HepG2 (cell line): ENCODE measurements around the gene METAP2.

Experiments
- CREB1 ChIP-seq, 2 experiments: fragments of 450-650 bp in 1 of 2; IDR thresholded peaks; 2 replicates each; pipeline ENCODE4 v1.6.1; 2016 to 2017; ENCODE audit warnings: control low read depth in 1 of 2, mild to moderate bottlenecking in 1 of 2, missing compliant biosample characterization in 1 of 2, missing genetic modification characterization in 1 of 2
- HNF4A ChIP-seq: sonication (generic); formaldehyde crosslinking; IDR thresholded peaks from 2 replicates; pipeline ENCODE4 v1.4.0; 2020; ENCODE audit warnings: missing genetic modification reagents
- HOXA7 ChIP-seq: sonication (generic); formaldehyde crosslinking; IDR thresholded peaks from 2 replicates; pipeline ENCODE4 v1.8.1; 2022; ENCODE audit warnings: mild to moderate bottlenecking, missing genetic modification reagents, moderate library complexity
- JUNB ChIP-seq: sonication (generic); formaldehyde crosslinking; IDR thresholded peaks from 2 replicates; pipeline ENCODE4 v1.8.0; 2022; ENCODE audit warnings: missing genetic modification reagents, mild to moderate bottlenecking, borderline replicate concordance
- MAFK ChIP-seq, 2 experiments: IDR thresholded peaks in 1 of 2; conservative IDR thresholded peaks in 1 of 2; 2 replicates each; pipeline ENCODE4 v1.6.1; 2011; ENCODE audit warnings: improper control_type of control experiment in 2 of 2, low read length in 2 of 2
- NFE2L1 ChIP-seq: sonication (generic); formaldehyde crosslinking; IDR thresholded peaks from 2 replicates; pipeline ENCODE4 v1.4.0; 2020; ENCODE audit warnings: missing genetic modification reagents, mild to moderate bottlenecking, borderline replicate concordance
- PAX8 ChIP-seq: sonication (generic); formaldehyde crosslinking; IDR thresholded peaks from 2 replicates; pipeline ENCODE4 v1.8.0; 2022; ENCODE audit warnings: mild to moderate bottlenecking, missing genetic modification reagents, borderline replicate concordance
- REPIN1 ChIP-seq: sonication (generic); formaldehyde crosslinking; IDR thresholded peaks from 2 replicates; pipeline ENCODE4 v1.8.0; 2022; ENCODE audit warnings: missing genetic modification reagents, low read depth, mild to moderate bottlenecking, borderline replicate concordance
- RNF2 ChIP-seq: fragments of 450-650 bp; conservative IDR thresholded peaks from 2 replicates; pipeline ENCODE4 v1.6.1; 2016; ENCODE audit warnings: low read depth
- TF ChIP-seq, protein P1 (sequence below), 2 experiments: sonication (generic) in 1 of 2; formaldehyde crosslinking in 1 of 2; IDR thresholded peaks; 2 replicates each; pipeline versions ENCODE4 v1.5.1 to v1.6.1; 2011 to 2020; ENCODE audit warnings: borderline replicate concordance in 1 of 2, low read depth in 1 of 2, low read length in 1 of 2, mild to moderate bottlenecking in 1 of 2, missing genetic modification reagents in 1 of 2, moderate library complexity in 1 of 2
- TF ChIP-seq, protein P2 (sequence below): sonication (generic); formaldehyde crosslinking; IDR thresholded peaks from 2 replicates; pipeline ENCODE4 v1.5.0; 2020; ENCODE audit warnings: mild to moderate bottlenecking, missing genetic modification reagents, moderate library complexity

DNA sequence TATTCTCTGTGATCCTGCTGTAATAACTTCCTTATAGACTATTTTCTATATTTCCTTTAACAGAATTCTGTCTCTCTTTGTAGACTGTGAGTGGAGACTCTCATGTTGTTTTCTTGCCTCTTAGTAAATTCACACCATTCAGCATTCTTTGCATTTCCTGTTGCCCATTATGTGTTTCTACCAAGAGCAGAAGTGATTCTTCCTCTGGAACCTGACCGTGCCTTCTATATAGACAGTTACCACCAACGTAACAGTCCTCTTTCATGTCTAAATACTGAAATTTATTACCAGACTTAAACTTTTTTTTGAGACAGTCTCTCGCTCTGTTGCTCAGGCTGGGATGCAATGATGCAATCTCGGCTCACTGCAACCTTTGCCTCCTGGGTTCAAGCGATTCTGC is 31.1 kb downstream of the METAP2 start:
- TF ChIP-seq PAX8 (CRISPR knock-in tag) (no peak), CREB1 (IDR thresholded peaks at IDR 0.05) (no peak), CREB1 (CRISPR knock-in tag; IDR thresholded peaks at IDR 0.05) (no peak), NFE2L1 (no peak), MAFK (conservative IDR thresholded peaks at IDR 0.05 in 1 of 2, IDR thresholded peaks at IDR 0.05 in 1 of 2; ENCODE audit: low read length in 2 of 2) (no peak), REPIN1 (CRISPR knock-in tag) (no peak), HOXA7 (no peak), RNF2 (no peak), JUNB (CRISPR knock-in tag) (no peak), HNF4A (CRISPR knock-in tag) (no peak)
- TF ChIP-seq, protein P1, sequence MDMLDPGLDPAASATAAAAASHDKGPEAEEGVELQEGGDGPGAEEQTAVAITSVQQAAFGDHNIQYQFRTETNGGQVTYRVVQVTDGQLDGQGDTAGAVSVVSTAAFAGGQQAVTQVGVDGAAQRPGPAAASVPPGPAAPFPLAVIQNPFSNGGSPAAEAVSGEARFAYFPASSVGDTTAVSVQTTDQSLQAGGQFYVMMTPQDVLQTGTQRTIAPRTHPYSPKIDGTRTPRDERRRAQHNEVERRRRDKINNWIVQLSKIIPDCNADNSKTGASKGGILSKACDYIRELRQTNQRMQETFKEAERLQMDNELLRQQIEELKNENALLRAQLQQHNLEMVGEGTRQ (IDR thresholded peaks at IDR 0.05; ENCODE audit: low read depth, low read length): no peak
- TF ChIP-seq, protein P1 (CRISPR knock-in tag; IDR thresholded peaks at IDR 0.05; ENCODE audit: borderline replicate concordance): no peak
- TF ChIP-seq, protein P2, sequence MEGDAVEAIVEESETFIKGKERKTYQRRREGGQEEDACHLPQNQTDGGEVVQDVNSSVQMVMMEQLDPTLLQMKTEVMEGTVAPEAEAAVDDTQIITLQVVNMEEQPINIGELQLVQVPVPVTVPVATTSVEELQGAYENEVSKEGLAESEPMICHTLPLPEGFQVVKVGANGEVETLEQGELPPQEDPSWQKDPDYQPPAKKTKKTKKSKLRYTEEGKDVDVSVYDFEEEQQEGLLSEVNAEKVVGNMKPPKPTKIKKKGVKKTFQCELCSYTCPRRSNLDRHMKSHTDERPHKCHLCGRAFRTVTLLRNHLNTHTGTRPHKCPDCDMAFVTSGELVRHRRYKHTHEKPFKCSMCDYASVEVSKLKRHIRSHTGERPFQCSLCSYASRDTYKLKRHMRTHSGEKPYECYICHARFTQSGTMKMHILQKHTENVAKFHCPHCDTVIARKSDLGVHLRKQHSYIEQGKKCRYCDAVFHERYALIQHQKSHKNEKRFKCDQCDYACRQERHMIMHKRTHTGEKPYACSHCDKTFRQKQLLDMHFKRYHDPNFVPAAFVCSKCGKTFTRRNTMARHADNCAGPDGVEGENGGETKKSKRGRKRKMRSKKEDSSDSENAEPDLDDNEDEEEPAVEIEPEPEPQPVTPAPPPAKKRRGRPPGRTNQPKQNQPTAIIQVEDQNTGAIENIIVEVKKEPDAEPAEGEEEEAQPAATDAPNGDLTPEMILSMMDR (CRISPR knock-in tag): no peak
